ENCODE data around the gene EEIG2.

Gene EEIG2

GRCh38 chr1:108606478-108606877, 46.6 kb downstream of the EEIG2 start:
- DNase-seq = no peak
- no peak overlapping the region for H3K27ac Mint-ChIP-seq
- H3K27me3 Mint-ChIP-seq = no peaks in the 10 kb centered on the region
- no peak overlapping the region for H3K4me3 Mint-ChIP-seq
- H3K36me3 Mint-ChIP-seq = peaks cover 35 to 44% of the 10 kb centered on the region in 2 donors
- H3K4me1 Mint-ChIP-seq = peaks cover 14 to 28% of the 10 kb centered on the region in 2 donors
- no peak for ATAC-seq (replicated peaks)
- no peaks in the 10 kb centered on the region for H3K9me3 Mint-ChIP-seq

- no peak overlapping the region for H3K4me3 Mint-ChIP-seq
- H3K4me1 Mint-ChIP-seq = peaks cover 11 to 14% of the 10 kb centered on the region in 2 donors
- DNase-seq = no peak
- ATAC-seq (replicated peaks) = no peak
- H3K27ac Mint-ChIP-seq = peak overlapping the region; percentile 4
- H3K27me3 Mint-ChIP-seq = no peaks in the 10 kb centered on the region
- H3K36me3 Mint-ChIP-seq = peaks cover 31 to 39% of the 10 kb centered on the region in 2 donors
- no peaks in the 10 kb centered on the region for H3K9me3 Mint-ChIP-seq
Measured at GRCh38 chr1:108609483-108610049, 49.7 kb downstream of the EEIG2 start.

Data from stimulated activated naive B cell treated with anti-CD40 and anti-IgM and Interleukin-4, amounts not matched to agents 10 μg/mL and 1 μg/mL and 100 μg/mL, for 72 hours (primary cell).